Activated B cell treated with CpG ODN at 0.5 μM for 24 hours (primary cell): ENCODE results near the gene SCUBE3. TPM values are rescaled to one million over a fixed set of nuclear protein-coding genes. Genes with fewer than 3 reads are reported as not detected.

Experiments
- ATAC-seq: fragments of 200-7000 bp; cut with Tn5 transposase; one replicate; pipeline ENCODE4 v1.10.0; 2021; ENCODE audit warnings: low read depth, mild to moderate bottlenecking, moderate library complexity
- CTCF ChIA-PET: fragments of 350-600 bp; sonication (Branson Sonifier 250); formaldehyde crosslinking; loops from one replicate; lab custom pipeline; 2021; ENCODE audit warnings: antibody characterized with exemption; lab: Charles Lee
- POLR2A ChIA-PET: fragments of 350-600 bp; sonication (Branson Sonifier 250); formaldehyde crosslinking; loops from one replicate; lab custom pipeline; 2021; ENCODE audit warnings: antibody characterized with exemption; lab: Charles Lee
- DNase-seq: peaks from one replicate; pipeline ENCODE4 v3.0.0; 2022
- H3K27ac Mint-ChIP-seq: one replicate; pipeline ENCODE4 v1.8.0; 2020; ENCODE audit warnings: mixed read lengths
- H3K27me3 Mint-ChIP-seq: one replicate; pipeline ENCODE4 v1.8.0; 2021; ENCODE audit warnings: mixed read lengths
- H3K36me3 Mint-ChIP-seq: one replicate; pipeline ENCODE4 v1.8.0; 2021; ENCODE audit warnings: low read depth, mixed read lengths
- H3K4me1 Mint-ChIP-seq: one replicate; pipeline ENCODE4 v1.8.0; 2021; ENCODE audit warnings: mixed read lengths
- H3K4me3 Mint-ChIP-seq: one replicate; pipeline ENCODE4 v1.8.0; 2020; ENCODE audit warnings: mild to moderate bottlenecking, mixed read lengths
- H3K9me3 Mint-ChIP-seq: one replicate; pipeline ENCODE4 v1.8.0; 2020; ENCODE audit warnings: mixed read lengths
- CTCF ChIP-seq: fragments of 200-600 bp; IDR thresholded peaks from one replicate; pipeline ENCODE4 v1.8.0; 2022; ENCODE audit warnings: antibody characterized with exemption, mild to moderate bottlenecking
- intact Hi-C: fragments of 100-400 bp; cut with micrococcal nuclease; formaldehyde crosslinking; loops from one replicate; pipeline ENCODE4 v1.15.1; 2024
- total RNA-seq: library from RNA; stranded (reverse); gene quantifications from 2 replicates; pipeline ENCODE4 v1.2.3, GENCODE V29; 2022

SCUBE3 gene
- total RNA-seq, 1 donor from 2014 or later, result not detected

DNA sequence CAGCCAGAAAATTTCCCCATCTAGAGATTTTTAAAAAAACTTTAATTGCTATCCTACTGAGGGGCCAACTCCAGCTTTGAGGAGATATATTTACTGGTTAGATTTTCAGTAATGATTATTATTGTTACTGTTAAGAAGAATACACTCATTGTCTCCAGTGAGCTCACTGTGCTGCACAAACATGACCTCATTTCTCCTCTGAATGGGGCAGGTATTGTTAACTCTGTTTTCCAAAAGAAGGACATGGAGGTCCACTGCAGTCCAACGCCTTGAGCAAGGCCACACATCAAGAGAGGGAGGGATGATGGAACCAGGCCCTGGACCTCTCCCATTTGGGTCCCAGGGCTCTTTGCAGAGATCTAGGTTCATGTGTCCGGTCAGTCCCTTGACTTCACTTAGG is 13.9 kb upstream of the SCUBE3 start:
- no peak overlapping the region for H3K27ac Mint-ChIP-seq
- POLR2A ChIA-PET, result no interaction called here
- intact Hi-C loops, result no loop called here

GRCh38 chr6:35202066-35202546 is 11.7 kb upstream of the SCUBE3 start:
- no peak for ATAC-seq
- intact Hi-C loops, result no loop called here
- ChIA-PET CTCF (no interaction called here), POLR2A (no interaction called here)
- peaks cover 4% of the 10 kb centered on the region for H3K9me3 Mint-ChIP-seq
- H3K27ac Mint-ChIP-seq, result no peak overlapping the region
- H3K27me3 Mint-ChIP-seq, result peaks cover 48% of the 10 kb centered on the region
- no peak overlapping the region for H3K4me3 Mint-ChIP-seq
- no peaks in the 10 kb centered on the region for H3K36me3 Mint-ChIP-seq
- H3K4me1 Mint-ChIP-seq, result no peaks in the 10 kb centered on the region
- no peak for TF ChIP-seq CTCF
- no peak for DNase-seq

More for the DNA sequence above, 13.9 kb upstream of the SCUBE3 start:
- TF ChIP-seq CTCF, result no peak
- CTCF ChIA-PET, result no interaction called here
- Mint-ChIP-seq H3K4me1 (no peaks in the 10 kb centered on the region), H3K27me3 (peaks cover 37% of the 10 kb centered on the region), H3K9me3 (peaks cover 4% of the 10 kb centered on the region), H3K36me3 (no peaks in the 10 kb centered on the region), H3K4me3 (no peak overlapping the region)
- DNase-seq (no peak), ATAC-seq (no peak)

DNA sequence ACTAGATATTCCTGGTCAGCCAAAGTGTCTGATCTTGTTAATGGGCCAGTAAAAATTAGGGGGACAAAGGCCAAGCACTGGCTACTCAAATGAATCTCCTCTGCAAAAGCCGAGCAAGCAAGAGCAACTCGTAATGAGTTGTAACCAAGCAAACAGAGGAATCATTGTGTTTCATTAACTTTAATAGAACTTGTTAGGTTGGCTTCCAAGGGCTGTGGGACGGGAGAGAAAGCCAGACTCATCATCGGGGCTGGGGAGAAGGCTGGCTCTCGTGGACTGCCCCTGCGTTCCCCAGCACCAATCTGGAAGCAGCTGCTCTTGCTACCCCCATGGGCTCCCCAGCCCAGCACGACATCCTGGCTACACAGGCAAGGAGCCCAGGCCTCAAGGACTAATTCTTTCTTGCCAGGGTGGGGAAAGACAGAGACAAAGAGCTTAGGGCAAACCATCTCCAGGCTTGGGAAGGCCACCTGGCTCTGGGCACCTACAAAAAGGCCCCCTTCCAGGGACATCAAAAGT is 10.5 kb upstream of the SCUBE3 start:
- Mint-ChIP-seq H3K4me1 (no peaks in the 10 kb centered on the region), H3K27ac (no peak overlapping the region), H3K4me3 (no peak overlapping the region), H3K36me3 (no peaks in the 10 kb centered on the region), H3K9me3 (no peaks in the 10 kb centered on the region), H3K27me3 (peaks cover 48% of the 10 kb centered on the region)
- intact Hi-C loops, result no loop called here
- no peak for ATAC-seq
- no peak for TF ChIP-seq CTCF
- no peak for DNase-seq
- ChIA-PET POLR2A (no interaction called here), CTCF (interaction anchor here (1.9 kb wide), 1 partner anchor 63 kb away, joined by 5 read pairs; no protein-coding TSS in a partner anchor)

DNA sequence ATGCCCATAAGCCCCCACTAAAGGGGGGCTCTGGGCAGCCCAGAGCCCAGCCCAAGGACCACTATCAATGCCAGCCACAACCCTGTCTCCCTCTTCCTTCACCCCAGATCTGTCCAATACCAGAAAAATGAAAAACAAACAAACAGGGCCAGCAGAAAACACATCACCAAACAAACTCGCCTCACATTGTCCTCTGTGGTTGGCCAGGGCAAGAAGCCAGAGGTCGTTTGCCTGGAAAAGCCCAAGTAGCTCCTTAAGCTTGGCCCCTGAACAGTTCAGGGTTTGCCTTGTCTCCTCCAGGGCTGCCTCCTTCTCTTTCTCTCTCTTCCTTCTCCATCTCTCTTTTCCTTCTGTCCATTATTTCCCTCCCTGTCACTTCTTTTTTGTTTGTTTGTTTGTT is 10.1 kb upstream of the SCUBE3 start:
- CTCF ChIA-PET, result interaction anchor here (1.9 kb wide), 1 partner anchor 64 kb away, joined by 5 read pairs; no protein-coding TSS in a partner anchor
- POLR2A ChIA-PET, result no interaction called here
- intact Hi-C loops, result loop anchor here (2.0 kb wide), 1 partner anchor 743 kb away; no protein-coding TSS in a partner anchor
- no peak for TF ChIP-seq CTCF
- Mint-ChIP-seq H3K4me1 (no peaks in the 10 kb centered on the region), H3K9me3 (no peaks in the 10 kb centered on the region), H3K27me3 (peaks cover 49% of the 10 kb centered on the region), H3K27ac (no peak overlapping the region), H3K4me3 (no peak overlapping the region), H3K36me3 (no peaks in the 10 kb centered on the region)
- DNase-seq, result no peak
- ATAC-seq, result no peak

- intact Hi-C loops, result no loop called here
- Mint-ChIP-seq H3K4me3 (no peak overlapping the region), H3K27ac (no peak overlapping the region), H3K4me1 (no peaks in the 10 kb centered on the region), H3K27me3 (peaks cover 57% of the 10 kb centered on the region), H3K9me3 (no peaks in the 10 kb centered on the region), H3K36me3 (no peaks in the 10 kb centered on the region)
- POLR2A ChIA-PET, result no interaction called here
- CTCF ChIA-PET, result interaction anchor here (0.7 to 2.4 kb wide), 5 partner anchors 8 to 297 kb away, joined by 3 to 12 read pairs (median 3); partner anchors contain the start of gene SCUBE3
- no peak for ATAC-seq
- TF ChIP-seq CTCF, result no peak
- DNase-seq, result no peak
Measured at GRCh38 chr6:35206346-35206745, 7.4 kb upstream of the SCUBE3 start.
